H1 (cell line): ENCODE data around the gene LGALS1. TPM values are rescaled to one million over a fixed set of nuclear protein-coding genes. Genes with fewer than 3 reads are reported as not detected.
A peak's percentile ranks its signal among the peaks of the same experiment; 100 is the strongest.

Source experiments
- CTCF ChIA-PET: fragments of 300-600 bp; sonication (Branson Sonifier 250); formaldehyde crosslinking; loops from one replicate; lab custom pipeline; 2021; ENCODE audit not compliant: partially characterized antibody; lab: Charles Lee
- POLR2A ChIA-PET: fragments of 300-600 bp; sonication (Branson Sonifier 250); formaldehyde crosslinking; loops from one replicate; lab custom pipeline; 2021; ENCODE audit warnings: inconsistent platforms; ENCODE audit not compliant: partially characterized antibody; lab: Charles Lee
- DNase-seq, 2 experiments: peaks; one replicate each; pipeline versions ENCODE4 v3.0.0 to v3.0.0-alpha.2; 2010 to 2022; ENCODE audit warnings: low spot score in 2 of 2, low read depth in 1 of 2, mixed read lengths in 1 of 2
- FAIRE-seq: peaks from 2 replicates; lab custom pipeline; 2011; peaks lifted over from hg19 to GRCh38; lab: Jason Lieb, UNC
- H2AFZ ChIP-seq: 2 replicates; pipeline ENCODE4 v1.8.1; 2012; ENCODE audit warnings: low read length, inconsistent platforms
- H2AK5ac ChIP-seq: 2 replicates; pipeline ENCODE4 v1.6.1; 2013; ENCODE audit warnings: low read depth, low read length
- H2BK120ac ChIP-seq: replicated peaks from 2 replicates; pipeline ENCODE3; 2013; ENCODE audit warnings: low read depth, low read length, inconsistent platforms
- H2BK12ac ChIP-seq: 2 replicates; pipeline ENCODE4 v1.6.1; 2013; ENCODE audit warnings: low read depth, low read length
- H2BK15ac ChIP-seq: 2 replicates; pipeline ENCODE4 v1.6.1; 2013; ENCODE audit warnings: low read length
- H2BK20ac ChIP-seq: 2 replicates; pipeline ENCODE4 v1.6.1; 2013; ENCODE audit warnings: low read length
- H2BK5ac ChIP-seq: 2 replicates; pipeline ENCODE4 v1.6.1; 2013; ENCODE audit warnings: low read depth, low read length
- H3K14ac ChIP-seq: 2 replicates; pipeline ENCODE4 v1.6.1; 2013; ENCODE audit warnings: inconsistent platforms; ENCODE audit not compliant: insufficient read length
- H3K18ac ChIP-seq: 2 replicates; pipeline ENCODE4 v1.6.1; 2013; ENCODE audit warnings: low read length; ENCODE audit errors: extremely low read depth
- H3K23ac ChIP-seq: 2 replicates; pipeline ENCODE4 v1.6.1; 2013; ENCODE audit warnings: inconsistent platforms; ENCODE audit not compliant: insufficient read length
- H3K23me2 ChIP-seq: 2 replicates; pipeline ENCODE4 v1.6.1; 2013; ENCODE audit warnings: low read depth, low read length
- H3K27ac ChIP-seq: 2 replicates; pipeline ENCODE4 v1.6.1; 2011; ENCODE audit warnings: low read depth, low read length, inconsistent platforms
- H3K27me3 ChIP-seq, 4 experiments: replicated peaks in 1 of 4; 1 replicate in 1 of 4; 2 replicates in 3 of 4; pipeline versions ENCODE4 v1.6.1 to v1.8.1; 2011 to 2013; ENCODE audit warnings: low read length in 3 of 4, mild to moderate bottlenecking in 3 of 4, inconsistent platforms in 2 of 4, mixed read lengths in 2 of 4, moderate library complexity in 1 of 4; ENCODE audit not compliant: control insufficient read depth in 3 of 4, insufficient read depth in 3 of 4; ENCODE audit errors: extremely low read depth in 1 of 4
- H3K36me3 ChIP-seq, 4 experiments: 2 replicates each; pipeline versions ENCODE4 v1.6.1 to v1.8.1; 2011 to 2013; ENCODE audit warnings: mild to moderate bottlenecking in 4 of 4, low read length in 3 of 4, moderate library complexity in 2 of 4, control low read depth in 1 of 4, inconsistent platforms in 1 of 4; ENCODE audit not compliant: insufficient read depth in 4 of 4, control insufficient read depth in 2 of 4
- H3K4ac ChIP-seq: replicated peaks from 2 replicates; pipeline ENCODE3; 2013; ENCODE audit warnings: low read length, low read depth, mixed read lengths, inconsistent platforms; ENCODE audit not compliant: insufficient read length
- H3K4me1 ChIP-seq, 4 experiments: replicated peaks in 1 of 4; 1 replicate in 1 of 4; 2 replicates in 3 of 4; pipeline versions ENCODE4 v1.6.1 to v1.8.1; 2011 to 2013; ENCODE audit warnings: low read length in 3 of 4, inconsistent platforms in 2 of 4, mixed read lengths in 1 of 4; ENCODE audit not compliant: insufficient read depth in 4 of 4, control insufficient read depth in 3 of 4
- H3K4me2 ChIP-seq, 2 experiments: 2 replicates each; pipeline versions ENCODE4 v1.6.1 to v1.8.1; 2011 to 2013; ENCODE audit warnings: low read depth in 2 of 2, low read length in 2 of 2, control low read depth in 1 of 2, inconsistent platforms in 1 of 2, mild to moderate bottlenecking in 1 of 2; ENCODE audit not compliant: insufficient read depth in 1 of 2
- H3K4me3 ChIP-seq, 4 experiments: fragments of 200-600, 300-600 bp in 1 of 4; sonication (generic), shearing (Covaris generic), sonication (Bioruptor Twin) in 1 of 4; 2 replicates each; pipeline versions ENCODE4 v1.5.1 to v1.8.1; 2011 to 2016; ENCODE audit warnings: low read length in 4 of 4, low read depth in 3 of 4, control low read depth in 2 of 4, inconsistent platforms in 2 of 4, mild to moderate bottlenecking in 2 of 4, mixed read lengths in 1 of 4, moderate library complexity in 1 of 4; ENCODE audit not compliant: insufficient read depth in 2 of 4; ENCODE audit errors: extremely low read depth in 1 of 4
- H3K56ac ChIP-seq: replicated peaks from 2 replicates; pipeline ENCODE3; 2013; ENCODE audit warnings: low read depth, mild to moderate bottlenecking, mixed read lengths, low read length, inconsistent platforms; ENCODE audit not compliant: insufficient read length
- H3K79me1 ChIP-seq: 2 replicates; pipeline ENCODE4 v1.6.1; 2013; ENCODE audit warnings: low read depth, low read length, control low read depth
- H3K79me2 ChIP-seq, 2 experiments: 2 replicates each; pipeline versions ENCODE4 v1.6.1 to v1.8.1; 2012 to 2013; ENCODE audit warnings: low read length in 2 of 2, mild to moderate bottlenecking in 2 of 2, inconsistent platforms in 1 of 2; ENCODE audit not compliant: insufficient read depth in 2 of 2, control insufficient read depth in 1 of 2
- H3K9ac ChIP-seq, 4 experiments: replicated peaks in 1 of 4; 1 replicate in 1 of 4; 2 replicates in 3 of 4; pipeline versions ENCODE4 v1.6.1 to v1.8.1; 2011 to 2013; ENCODE audit warnings: low read depth in 3 of 4, low read length in 3 of 4, control low read depth in 2 of 4, mild to moderate bottlenecking in 2 of 4, moderate library complexity in 2 of 4, inconsistent platforms in 1 of 4; ENCODE audit errors: extremely low read depth in 1 of 4
- H3K9me3 ChIP-seq, 2 experiments: 2 replicates each; pipeline versions ENCODE4 v1.6.1 to v1.8.1; 2012 to 2013; ENCODE audit warnings: mild to moderate bottlenecking in 2 of 2, moderate library complexity in 2 of 2, control low read depth in 1 of 2, inconsistent platforms in 1 of 2, low read depth in 1 of 2, low read length in 1 of 2, mixed read lengths in 1 of 2; ENCODE audit not compliant: insufficient read depth in 2 of 2
- H4K20me1 ChIP-seq, 2 experiments: replicated peaks in 1 of 2; 2 replicates each; pipeline versions ENCODE3 to v1.8.1; 2011 to 2013; ENCODE audit warnings: inconsistent platforms in 2 of 2, low read length in 2 of 2, mild to moderate bottlenecking in 1 of 2; ENCODE audit not compliant: insufficient read depth in 2 of 2, control insufficient read depth in 1 of 2
- H4K5ac ChIP-seq: 2 replicates; pipeline ENCODE4 v1.6.1; 2013; ENCODE audit warnings: low read length, low read depth, mixed read lengths, inconsistent platforms; ENCODE audit not compliant: insufficient read length
- H4K8ac ChIP-seq: 2 replicates; pipeline ENCODE4 v1.8.0; 2013; ENCODE audit warnings: mild to moderate bottlenecking, moderate library complexity, low read length, inconsistent platforms; ENCODE audit not compliant: insufficient read depth; ENCODE audit errors: extremely low read depth
- H4K91ac ChIP-seq: replicated peaks from 2 replicates; pipeline ENCODE3; 2013; ENCODE audit warnings: low read length, mixed read lengths, inconsistent platforms; ENCODE audit not compliant: insufficient read length
- ASH2L ChIP-seq: fragments of 200-600, 300-600 bp; sonication (generic); IDR thresholded peaks from one replicate; pipeline ENCODE4 v1.7.1; 2017; ENCODE audit warnings: low read length
- WGBS, 2 experiments: shearing (Covaris generic) in 1 of 2; methylation state at CpG; one replicate each; pipeline versions ENCODE4 v1.1.6 to v1.1.7; 2013 to 2015; ENCODE audit warnings: low lambda C conversion rate in 2 of 2, mixed read lengths in 2 of 2, inconsistent platforms in 1 of 2, low coverage in 1 of 2, missing lambda C conversion rate in 1 of 2; ENCODE audit not compliant: insufficient replicate concordance in 2 of 2, insufficient coverage in 1 of 2, insufficient read length in 1 of 2; ENCODE audit errors: extremely low coverage in 1 of 2, missing lambda C conversion rate in 1 of 2; 5-methylcytosine and 5-hydroxymethylcytosine counted together
- polyA plus RNA-seq, 7 experiments: library from polyadenylated mRNA; depleted of rRNA in 3 of 7; stranded (reverse) in 5 of 7; unstranded in 2 of 7; fragments of >200 nt in 5 of 7; fragments of 200-250 nt in 2 of 7; gene quantifications; 1 replicate in 5 of 7; 2 replicates in 1 of 7; 4 replicates in 1 of 7; pipeline versions ENCODE4 v1.2.1 to v1.2.3, GENCODE V29; 2011 to 2013; ENCODE audit warnings: missing spikeins in 2 of 7, mixed read lengths in 2 of 7
- total RNA-seq: library from RNA; stranded (reverse); fragmentation: NEBNext Ultra II Directional; extraction: Animal tissue kit (Norgen Biotek cat#: 25700); gene quantifications from 2 replicates; pipeline ENCODE4 v1.2.1, GENCODE V29; 2021

LGALS1 gene
- total and polyA plus RNA-seq, 2 of the 8 experiments (the other 6 are each of a cell fraction or from before 2014, with no cell fraction given), result 12.0 to 92.4 TPM

DNA sequence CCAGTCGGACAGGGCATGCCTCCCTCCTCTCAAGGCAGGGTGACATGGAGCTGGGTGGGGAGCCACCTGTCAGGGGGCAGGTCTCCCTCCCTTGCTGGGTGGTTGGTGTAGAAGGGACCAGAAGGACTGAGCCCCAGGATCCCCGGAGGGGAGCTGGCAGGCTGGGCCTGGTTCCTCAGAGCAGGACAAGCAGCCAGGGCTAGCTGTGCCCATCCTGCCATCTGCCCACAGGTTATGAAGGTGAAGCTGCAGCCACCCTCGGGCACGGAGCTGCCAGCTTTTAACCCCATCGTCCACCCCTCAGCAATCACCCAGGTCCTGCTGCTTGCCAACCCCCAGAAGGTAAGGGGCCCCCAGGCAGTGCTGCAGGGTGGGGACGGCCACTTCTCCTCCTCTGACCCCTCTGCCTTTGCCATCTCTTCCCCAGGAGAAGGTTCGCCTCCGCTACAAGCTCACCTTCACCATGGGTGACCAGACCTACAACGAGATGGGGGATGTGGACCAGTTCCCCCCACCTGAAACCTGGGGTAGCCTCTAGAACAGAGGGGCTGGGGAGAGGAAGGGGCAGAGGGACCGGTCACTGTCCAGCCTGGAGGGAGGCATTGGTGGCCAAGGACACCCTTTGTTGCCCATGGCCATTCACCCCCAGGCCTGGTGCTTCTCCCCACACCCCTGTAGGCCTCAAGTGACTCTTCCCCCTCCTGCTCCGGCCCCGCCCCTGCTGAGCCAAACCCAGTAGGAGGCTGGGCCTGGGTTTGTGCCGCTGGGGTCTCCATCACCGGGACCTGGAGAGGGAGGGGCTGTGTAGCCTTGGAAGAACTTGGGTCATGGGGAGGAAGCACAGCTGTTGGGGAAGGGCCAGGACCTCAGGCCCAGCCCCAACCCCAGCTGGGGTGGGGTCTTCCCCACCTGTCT lies 43.0 kb upstream of the LGALS1 start:
- Histone ChIP-seq H2BK20ac (no peak overlapping the region), H3K9ac (no peak overlapping the region), H4K5ac (no peak overlapping the region), H3K18ac (no peak overlapping the region), H2AFZ (no peak overlapping the region), H2BK5ac (0 out of 2 replicates have a peak overlapping the region, but pooled peaks have one; percentile 44), H4K8ac (peak overlapping the region; percentile 58; the same call in 1 of the 2 replicates), H3K9me3 (no peaks in the 10 kb centered on the region), H3K4me3 (no peak overlapping the region), H4K91ac (no peak overlapping the region), H3K23me2 (no peaks in the 10 kb centered on the region), H2BK12ac (no peak overlapping the region), H4K20me1 (peaks cover 0 to 2% of the 10 kb centered on the region in 2 experiments), H3K23ac (no peak overlapping the region), H3K4ac (no peak overlapping the region), H2BK15ac (peak overlapping the region; percentile 29; the same call in 1 of the 2 replicates), H2AK5ac (peak overlapping the region; percentile 24; the same call in 1 of the 2 replicates), H3K14ac (no peak overlapping the region), H3K4me2 (no peak overlapping the region), H3K56ac (no peak overlapping the region), H3K36me3 (no peaks in the 10 kb centered on the region; a peak in 2 of 8 replicates), H3K27me3 (no peaks in the 10 kb centered on the region), H3K27ac (no peak overlapping the region; the same call in 1 of the 2 replicates), H3K4me1 (peaks cover 5 to 21% (median 17%) of the 10 kb centered on the region in 4 experiments), H2BK120ac (no peak overlapping the region), H3K79me2 (no peaks in the 10 kb centered on the region), H3K79me1 (no peaks in the 10 kb centered on the region)
- POLR2A ChIA-PET, result interaction anchor here (0.6 to 5.4 kb wide), 10 partner anchors 9 to 530 kb away, joined by 3 to 32 read pairs (median 4); partner anchors contain the start of gene GGA1
- CTCF ChIA-PET, result interaction anchor here (0.8 to 11.1 kb wide), 14 partner anchors 9 to 135 kb away, joined by 3 to 140 read pairs (median 6); partner anchors contain the start of genes GGA1 and PDXP
- FAIRE-seq, result no peak
- WGBS, 2 experiments, result 95% methylated on average over 10 of the region's 14 CpGs; no CpG with 5 or more reads in 1 of the 2 experiments
- no peak for TF ChIP-seq ASH2L
- DNase-seq, result no peak
